Neutrophil (primary cell): Measurements from ENCODE around the gene PCDH7.

Source experiments
- H3K27ac ChIP-seq: fragments of 200-600 bp; sonication (generic); 2 replicates; pipeline ENCODE4 v1.5.1; 2016; ENCODE audit warnings: mild to moderate bottlenecking, moderate library complexity
- H3K27me3 ChIP-seq: fragments of 200-600 bp; sonication (generic); 2 replicates; pipeline ENCODE4 v1.6.0; 2016; ENCODE audit warnings: mild to moderate bottlenecking
- H3K36me3 ChIP-seq: fragments of 200-600 bp; sonication (generic); 2 replicates; pipeline ENCODE4 v1.5.1; 2017
- H3K4me1 ChIP-seq, 2 experiments: fragments of 200-600 bp in 1 of 2; sonication (generic) in 1 of 2; 1 replicate in 1 of 2; 2 replicates in 1 of 2; pipeline versions ENCODE4 v1.5.1 to v1.6.1; 2013 to 2016; ENCODE audit warnings: low read depth in 1 of 2, low read length in 1 of 2, mild to moderate bottlenecking in 1 of 2, moderate library complexity in 1 of 2; ENCODE audit not compliant: control insufficient read depth in 1 of 2, insufficient read depth in 1 of 2
- H3K4me3 ChIP-seq, 2 experiments: fragments of 200-600 bp in 1 of 2; sonication (generic) in 1 of 2; 1 replicate in 1 of 2; 2 replicates in 1 of 2; pipeline ENCODE4 v1.5.1; 2013 to 2016; ENCODE audit warnings: low read depth in 1 of 2, low read length in 1 of 2, mild to moderate bottlenecking in 1 of 2, moderate library complexity in 1 of 2
- H3K9me3 ChIP-seq: fragments of 200-600 bp; sonication (generic); 2 replicates; pipeline ENCODE4 v1.5.1; 2016
- CTCF ChIP-seq: fragments of 200-600 bp; sonication (generic); IDR thresholded peaks from 2 replicates; pipeline ENCODE4 v1.5.1; 2016; ENCODE audit warnings: antibody characterized with exemption

Gene PCDH7

DNA sequence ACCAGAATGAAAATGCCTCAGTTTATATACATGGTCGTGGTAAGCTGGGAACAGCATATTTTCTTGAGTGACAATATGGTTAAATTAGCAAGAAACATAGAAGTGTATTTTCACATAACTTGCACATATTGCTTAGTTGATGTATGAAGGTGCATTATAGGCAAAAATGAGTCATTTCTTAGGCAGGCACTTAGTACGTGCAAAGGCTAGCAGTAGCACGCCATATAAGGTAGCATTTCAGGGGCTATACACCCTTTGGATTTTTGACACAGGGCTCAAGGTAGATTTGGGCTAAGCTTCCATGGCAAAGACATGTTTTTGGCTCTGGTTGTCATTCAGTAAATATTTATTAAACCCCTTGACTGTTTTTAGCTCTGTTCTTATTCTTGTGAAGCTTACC, 33.1 kb downstream of the PCDH7 start:
- H3K27me3 ChIP-seq, result no peaks in the 10 kb centered on the region
- H3K4me1 ChIP-seq, result no peaks in the 10 kb centered on the region
- H3K4me3 ChIP-seq, result no peak overlapping the region
- no peak overlapping the region for H3K27ac ChIP-seq
- H3K36me3 ChIP-seq, result no peaks in the 10 kb centered on the region
- no peaks in the 10 kb centered on the region for H3K9me3 ChIP-seq
- TF ChIP-seq CTCF, result no peak

DNA sequence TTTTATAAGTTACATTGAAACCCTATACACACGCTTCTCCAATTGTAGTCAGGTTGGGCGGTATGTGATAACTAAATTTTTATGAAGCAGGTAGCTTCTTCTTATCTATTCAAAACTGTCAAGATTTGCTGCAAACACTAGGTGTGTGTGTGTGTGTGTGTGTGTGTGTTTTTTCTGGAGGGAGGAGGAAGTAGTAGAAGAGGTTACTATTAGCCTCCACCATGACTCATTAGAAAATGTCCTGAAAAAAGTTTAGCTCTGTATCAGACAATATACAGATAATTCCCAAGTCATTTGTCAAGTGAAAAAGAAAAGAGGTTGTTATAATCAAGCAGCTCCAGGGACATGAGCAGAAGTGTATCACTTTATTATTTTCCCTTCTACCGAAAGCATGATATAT, 33.9 kb downstream of the PCDH7 start:
- Histone ChIP-seq H3K27me3 (no peaks in the 10 kb centered on the region), H3K4me3 (no peak overlapping the region), H3K4me1 (no peaks in the 10 kb centered on the region), H3K27ac (no peak overlapping the region), H3K36me3 (no peaks in the 10 kb centered on the region), H3K9me3 (no peaks in the 10 kb centered on the region)
- TF ChIP-seq CTCF, result no peak

DNA sequence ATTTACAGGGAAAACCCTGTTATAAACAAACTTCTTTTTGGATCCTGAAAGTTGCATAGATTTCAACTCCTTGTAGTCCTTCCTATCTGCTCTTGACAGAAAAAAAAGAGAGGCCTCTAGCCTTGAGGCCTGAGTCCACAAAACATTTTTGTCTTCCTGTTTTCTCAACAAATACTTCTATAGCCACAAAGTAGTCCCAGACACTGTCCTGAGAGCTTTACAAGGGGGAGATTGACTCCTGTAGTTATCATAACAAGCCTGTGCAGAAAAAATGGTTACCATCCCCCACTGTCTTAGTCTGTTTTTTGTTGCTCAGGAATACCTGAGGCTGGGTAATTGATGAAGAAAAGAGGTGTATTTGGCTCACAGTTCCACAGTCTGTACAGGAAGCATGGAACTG, 35.2 kb downstream of the PCDH7 start:
- no peak overlapping the region for H3K27ac ChIP-seq
- H3K27me3 ChIP-seq, result no peaks in the 10 kb centered on the region
- no peaks in the 10 kb centered on the region for H3K4me1 ChIP-seq

DNA sequence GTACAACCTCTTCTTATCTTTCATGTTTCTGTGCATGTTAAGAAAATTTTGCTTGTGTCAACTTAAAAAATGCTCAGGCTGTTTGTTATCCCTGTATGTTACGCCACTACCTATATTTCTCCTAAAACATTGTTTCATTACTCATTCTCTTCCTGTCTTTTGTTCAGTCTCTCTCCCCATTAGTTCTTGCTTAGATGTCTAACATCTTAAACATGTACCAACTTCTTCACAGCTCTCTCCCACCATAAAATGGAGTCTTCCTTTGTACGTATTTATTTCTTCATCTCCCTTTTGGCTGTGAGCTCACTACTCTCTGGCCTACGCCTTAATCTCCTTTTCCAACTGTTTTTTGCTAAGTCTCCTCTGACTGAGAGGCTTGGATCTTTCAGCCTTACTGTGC, 36.4 kb downstream of the PCDH7 start:
- Histone ChIP-seq H3K4me3 (no peak overlapping the region), H3K4me1 (no peaks in the 10 kb centered on the region), H3K36me3 (no peaks in the 10 kb centered on the region), H3K27me3 (no peaks in the 10 kb centered on the region), H3K27ac (no peak overlapping the region), H3K9me3 (no peaks in the 10 kb centered on the region)
- TF ChIP-seq CTCF, result no peak

More for the DNA sequence above, 35.2 kb downstream of the PCDH7 start:
- Histone ChIP-seq H3K4me3 (no peak overlapping the region), H3K9me3 (no peaks in the 10 kb centered on the region), H3K36me3 (no peaks in the 10 kb centered on the region)
- TF ChIP-seq CTCF, result no peak

DNA sequence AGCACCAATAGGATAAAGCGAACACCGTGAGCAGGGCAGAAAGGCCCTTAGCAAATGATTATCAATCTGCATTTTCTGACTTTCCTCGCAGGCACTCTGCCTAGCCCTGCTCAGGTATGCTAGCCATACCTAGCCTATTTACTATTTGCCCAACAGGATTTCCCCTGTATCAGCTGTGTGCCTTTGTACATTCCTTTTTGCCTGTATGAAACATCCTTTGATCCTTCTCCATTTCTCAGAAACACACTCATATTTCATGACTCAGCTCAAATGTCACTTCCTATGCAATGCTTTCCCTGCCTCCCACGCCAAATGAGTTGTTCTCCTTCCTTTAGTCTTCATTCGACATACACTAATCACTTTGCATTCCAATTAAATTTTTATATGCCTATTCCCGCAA, 37.2 kb downstream of the PCDH7 start:
- H3K4me1 ChIP-seq, result no peaks in the 10 kb centered on the region
- H3K36me3 ChIP-seq, result no peaks in the 10 kb centered on the region
- TF ChIP-seq CTCF, result no peak
- H3K27ac ChIP-seq, result no peak overlapping the region
- H3K27me3 ChIP-seq, result no peaks in the 10 kb centered on the region
- H3K9me3 ChIP-seq, result no peaks in the 10 kb centered on the region
- H3K4me3 ChIP-seq, result no peak overlapping the region

DNA sequence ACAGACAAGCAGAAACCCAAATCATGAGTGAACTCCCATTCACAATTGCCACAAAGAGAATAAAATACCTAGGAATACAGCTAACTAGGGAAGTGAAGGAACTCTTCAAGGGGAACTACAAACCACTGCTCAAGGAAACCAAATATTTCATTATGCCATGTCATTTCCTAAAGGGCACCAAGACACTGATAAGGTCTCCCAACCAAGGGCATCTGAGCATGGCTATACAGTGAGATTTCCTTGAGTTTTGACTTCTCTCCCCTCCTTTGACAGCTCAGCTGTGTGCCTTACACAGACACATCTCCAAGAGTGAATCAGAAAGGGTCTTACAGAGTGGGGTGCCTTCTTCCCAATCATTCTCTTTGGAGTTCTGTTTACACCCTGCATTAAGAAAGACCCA, 40.4 kb downstream of the PCDH7 start:
- Histone ChIP-seq H3K4me1 (no peaks in the 10 kb centered on the region), H3K4me3 (no peak overlapping the region), H3K27ac (no peak overlapping the region), H3K9me3 (no peaks in the 10 kb centered on the region), H3K27me3 (no peaks in the 10 kb centered on the region), H3K36me3 (no peaks in the 10 kb centered on the region)
- no peak for TF ChIP-seq CTCF
